IMR-90 (cell line): Measurements from ENCODE around the gene NTM. TPM values are rescaled to one million over a fixed set of nuclear protein-coding genes. Genes with fewer than 3 reads are reported as not detected.

Source experiments
- ATAC-seq: fragments of 200-7000 bp; cut with Tn5 transposase; 2 replicates; pipeline ENCODE4 v1.9.1; 2020; ENCODE audit warnings: low read depth, mild to moderate bottlenecking, moderate library complexity
- BruUV-seq: library from RNA; stranded (reverse); fragments of 400-500 nt; replicated peaks from 2 replicates; lab custom pipeline; 2021; lab: Mats Ljungman, UMichigan
- CTCF ChIA-PET: fragments of 300-600 bp; formaldehyde crosslinking; extraction: SDS; loops from one replicate; lab custom pipeline; 2021; ENCODE audit warnings: antibody characterized with exemption; lab: Yijun Ruan, JAX
- POLR2A ChIA-PET: fragments of 300-600 bp; sonication (Branson Sonifier 250); formaldehyde crosslinking; loops from one replicate; lab custom pipeline; 2022; ENCODE audit warnings: antibody characterized with exemption; ENCODE audit not compliant: unreplicated experiment; lab: Charles Lee
- DNase-seq: peaks from one replicate; pipeline ENCODE4 v3.0.0; 2013
- H2AFZ ChIP-seq: replicated peaks from 2 replicates; pipeline ENCODE3; 2013; ENCODE audit warnings: low read length, mild to moderate bottlenecking; ENCODE audit not compliant: poor library complexity
- H2AK5ac ChIP-seq: 2 replicates; pipeline ENCODE4 v1.6.1; 2013; ENCODE audit warnings: low read depth, low read length, inconsistent platforms
- H2AK9ac ChIP-seq: replicated peaks from 2 replicates; pipeline ENCODE3; 2013; ENCODE audit warnings: mild to moderate bottlenecking, low read depth, low read length, moderate library complexity; ENCODE audit not compliant: poor library complexity
- H2BK120ac ChIP-seq: 2 replicates; pipeline ENCODE4 v1.6.1; 2013; ENCODE audit warnings: low read depth, low read length, inconsistent platforms
- H2BK15ac ChIP-seq: 3 replicates; pipeline ENCODE4 v1.6.1; 2013; ENCODE audit warnings: low read depth, low read length, inconsistent platforms
- H2BK20ac ChIP-seq: 2 replicates; pipeline ENCODE4 v1.6.1; 2013; ENCODE audit warnings: low read depth, mild to moderate bottlenecking, inconsistent platforms, low read length, moderate library complexity
- H2BK5ac ChIP-seq: 2 replicates; pipeline ENCODE4 v1.6.1; 2013; ENCODE audit warnings: mild to moderate bottlenecking, low read depth, low read length, inconsistent platforms; ENCODE audit not compliant: poor library complexity, severe bottlenecking
- H3K14ac ChIP-seq: replicated peaks from 2 replicates; pipeline ENCODE4 v1.6.1; 2013; ENCODE audit warnings: low read depth, low read length, inconsistent platforms
- H3K18ac ChIP-seq: 2 replicates; pipeline ENCODE4 v1.6.1; 2013; ENCODE audit warnings: low read depth, low read length, control low read depth
- H3K23ac ChIP-seq: 2 replicates; pipeline ENCODE4 v1.6.1; 2013; ENCODE audit warnings: low read depth, low read length, inconsistent platforms
- H3K27ac ChIP-seq: 2 replicates; pipeline ENCODE4 v1.5.1; 2013; ENCODE audit warnings: mild to moderate bottlenecking, control low read depth, low read length; ENCODE audit not compliant: insufficient read depth
- H3K27me3 ChIP-seq: 2 replicates; pipeline ENCODE4 v1.6.1; 2013; ENCODE audit warnings: low read length; ENCODE audit not compliant: control insufficient read depth, insufficient read depth
- H3K36me3 ChIP-seq: 2 replicates; pipeline ENCODE4 v1.6.1; 2013; ENCODE audit warnings: low read length, mixed read lengths; ENCODE audit not compliant: control insufficient read depth, insufficient read depth
- H3K4ac ChIP-seq: 2 replicates; pipeline ENCODE4 v1.6.1; 2013; ENCODE audit warnings: low read depth, low read length, inconsistent platforms
- H3K4me1 ChIP-seq: 2 replicates; pipeline ENCODE4 v1.6.1; 2013; ENCODE audit warnings: low read length, mixed read lengths; ENCODE audit not compliant: control insufficient read depth, insufficient read depth
- H3K4me2 ChIP-seq: 2 replicates; pipeline ENCODE4 v1.6.1; 2013; ENCODE audit warnings: low read depth, mild to moderate bottlenecking, control low read depth, low read length, moderate library complexity
- H3K4me3 ChIP-seq: 2 replicates; pipeline ENCODE4 v1.5.1; 2013; ENCODE audit warnings: low read depth, mild to moderate bottlenecking, control low read depth, low read length, moderate library complexity; ENCODE audit not compliant: insufficient read depth
- H3K56ac ChIP-seq: 2 replicates; pipeline ENCODE4 v1.6.1; 2013; ENCODE audit warnings: low read length, inconsistent platforms; ENCODE audit not compliant: insufficient read depth; ENCODE audit errors: extremely low read depth
- H3K79me1 ChIP-seq, 2 experiments: 2 replicates each; pipeline ENCODE4 v1.6.1; 2013; ENCODE audit warnings: low read length in 2 of 2, inconsistent platforms in 1 of 2, low read depth in 1 of 2
- H3K9ac ChIP-seq: 2 replicates; pipeline ENCODE4 v1.6.1; 2013; ENCODE audit warnings: low read depth, low read length, control low read depth
- H3K9me1 ChIP-seq: 2 replicates; pipeline ENCODE4 v1.6.1; 2013; ENCODE audit warnings: low read length, inconsistent platforms; ENCODE audit not compliant: insufficient read depth
- H3K9me3 ChIP-seq: 2 replicates; pipeline ENCODE4 v1.6.1; 2013; ENCODE audit warnings: low read length; ENCODE audit not compliant: control insufficient read depth, insufficient read depth
- H4K20me1 ChIP-seq: 2 replicates; pipeline ENCODE4 v1.6.1; 2013; ENCODE audit warnings: low read length, inconsistent platforms; ENCODE audit not compliant: insufficient read depth
- H4K5ac ChIP-seq: 2 replicates; pipeline ENCODE4 v1.6.1; 2013; ENCODE audit warnings: mild to moderate bottlenecking, low read depth, low read length, control low read depth
- H4K8ac ChIP-seq, 2 experiments: 2 replicates each; pipeline ENCODE4 v1.6.1; 2013; ENCODE audit warnings: low read depth in 2 of 2, low read length in 2 of 2, control low read depth in 1 of 2, inconsistent platforms in 1 of 2
- H4K91ac ChIP-seq: 2 replicates; pipeline ENCODE4 v1.6.1; 2013; ENCODE audit warnings: low read depth, low read length, inconsistent platforms; ENCODE audit not compliant: insufficient read depth
- CEBPB ChIP-seq: IDR thresholded peaks from 2 replicates; pipeline ENCODE4 v1.6.1; 2012; ENCODE audit warnings: low read depth, low read length, improper control_type of control experiment
- CTCF ChIP-seq: conservative IDR thresholded peaks from 2 replicates; pipeline ENCODE4 v1.5.1; 2012; ENCODE audit warnings: mild to moderate bottlenecking, low read depth, low read length, improper control_type of control experiment
- ELK1 ChIP-seq: fragments of 150-350 bp; IDR thresholded peaks from 2 replicates; pipeline ENCODE4 v1.6.1; 2016; ENCODE audit warnings: low read depth, mild to moderate bottlenecking, low read length, moderate library complexity, borderline replicate concordance
- FOS ChIP-seq: fragments of 150-350 bp; IDR thresholded peaks from 2 replicates; pipeline ENCODE4 v1.6.1; 2016; ENCODE audit warnings: low read depth, low read length
- MAFK ChIP-seq: IDR thresholded peaks from 2 replicates; pipeline ENCODE4 v1.6.1; 2012; ENCODE audit warnings: low read depth, low read length, improper control_type of control experiment
- MXI1 ChIP-seq: IDR thresholded peaks from 2 replicates; pipeline ENCODE4 v1.6.1; 2012; ENCODE audit warnings: low read depth, mild to moderate bottlenecking, low read length, moderate library complexity, borderline replicate concordance
- NFE2L2 ChIP-seq: fragments of 150-350 bp; IDR thresholded peaks from 2 replicates; pipeline ENCODE4 v1.6.1; 2016; ENCODE audit warnings: low read depth, mild to moderate bottlenecking, low read length
- RAD21 ChIP-seq: IDR thresholded peaks from 2 replicates; pipeline ENCODE4 v1.6.1; 2012; ENCODE audit warnings: low read length, improper control_type of control experiment
- dilution Hi-C: fragments of 300-500 bp; cut with HindIII; formaldehyde crosslinking; loops from one replicate; pipeline ENCODE4 v1.14.3; 2018; ENCODE audit warnings: low sequenced_read_pairs; ENCODE audit not compliant: unreplicated experiment
- in situ Hi-C: fragments of 300-500 bp; cut with MboI; formaldehyde crosslinking; loops from 3 replicates; pipeline ENCODE4 v1.14.3; 2019; ENCODE audit warnings: low sequenced_read_pairs, inconsistent platforms, mixed read lengths
- intact Hi-C: fragments of 100-400 bp; cut with micrococcal nuclease; formaldehyde crosslinking; loops from 2 replicates; pipeline ENCODE4 v1.10.0; 2022
- polyA plus RNA-seq, 3 experiments: library from polyadenylated mRNA; depleted of rRNA; stranded (reverse); fragments of >200 nt; gene quantifications; 2 replicates each; pipeline ENCODE4 v1.2.3, GENCODE V29; 2012; ENCODE audit warnings: low replicate concordance in 1 of 3
- total RNA-seq: library from RNA; depleted of rRNA; stranded (reverse); fragments of >200 nt; gene quantifications from 2 replicates; pipeline ENCODE4 v1.2.3, GENCODE V29; 2012

Gene NTM
- total and polyA plus RNA-seq, 2 of the 4 experiments (the other 2 are of a cell fraction) = 19.5 to 25.5 TPM

GRCh38 chr11:132075447-132075846 lies 705.0 kb downstream of the NTM start (continued):
- TF ChIP-seq CTCF (no peak), MXI1 (no peak), CEBPB (no peak), NFE2L2 (no peak), RAD21 (no peak)

- Histone ChIP-seq H3K9me1 (peaks cover 9% of the 10 kb centered on the region), H3K14ac (peak overlapping the region; percentile 50; the same call in 1 of the 2 replicates), H3K4me1 (peaks cover 18% of the 10 kb centered on the region), H3K79me1 (peaks cover 16 to 35% of the 10 kb centered on the region in 2 experiments), H3K18ac (peak overlapping the region; percentile 70; the same call in 1 of the 2 replicates), H2BK20ac (peak overlapping the region; percentile 64; the same call in 1 of the 2 replicates), H2AFZ (no peak overlapping the region), H3K9ac (no peak overlapping the region), H3K4me3 (no peak overlapping the region), H3K36me3 (no peaks in the 10 kb centered on the region), H3K23ac (peak overlapping the region; percentile 17; the same call in 1 of the 2 replicates), H3K27ac (no peak overlapping the region), H4K8ac (peak overlapping the region; percentile 38 to 50; a peak in 2 of 4 replicates), H2BK15ac (peak overlapping the region; percentile 77; the same call in 2 of the 3 replicates), H3K4ac (peak overlapping the region; percentile 55), H3K27me3 (no peaks in the 10 kb centered on the region), H3K9me3 (no peaks in the 10 kb centered on the region), H4K20me1 (no peaks in the 10 kb centered on the region), H3K4me2 (no peak overlapping the region), H3K56ac (no peak overlapping the region), H4K5ac (peak overlapping the region; percentile 38; the same call in 1 of the 2 replicates), H2BK5ac (peak overlapping the region; percentile 32), H2AK9ac (no peak overlapping the region), H2AK5ac (no peak overlapping the region), H4K91ac (peak overlapping the region; percentile 15; the same call in 1 of the 2 replicates), H2BK120ac (peak overlapping the region; percentile 89; the same call in 1 of the 2 replicates)
- POLR2A ChIA-PET = no interaction called here
- dilution Hi-C loops = no loop called here
- BruUV-seq = no TSS peak
- CTCF ChIA-PET = interaction anchor here (0.5 kb wide), 1 partner anchor 1705 kb away, joined by 3 read pairs; no protein-coding TSS in a partner anchor
- intact Hi-C loops = no loop called here
- in situ Hi-C loops = no loop called here
- TF ChIP-seq ELK1 = no peak
- no peak for TF ChIP-seq FOS
- no peak for TF ChIP-seq NFE2L2
- no peak for TF ChIP-seq MAFK
- TF ChIP-seq MXI1 = no peak
- no peak for TF ChIP-seq RAD21
- no peak for ATAC-seq
- no peak for DNase-seq
Observed at GRCh38 chr11:132077416-132077815, 707.0 kb downstream of the NTM start.
